GF-D8 (cell line): ENCODE measurements around the gene COL21A1.
A peak's percentile ranks its signal among the peaks of the same experiment; 100 is the strongest.

Experiments
- DNase-seq: peaks from one replicate; lab custom pipeline; 2025; lab: John Stamatoyannopoulos, UW

COL21A1 gene

GRCh38 chr6:56109149-56109548 lies 138.2 kb downstream of the COL21A1 start:
- DNase-seq = no peak

- no peak for DNase-seq
These were observed 141.1 kb downstream of the COL21A1 start for GRCh38 chr6:56106231-56106630.

- DNase-seq = no peak
These were observed 142.8 kb downstream of the COL21A1 start for GRCh38 chr6:56104591-56104990.

GRCh38 chr6:56102216-56102615 lies 145.2 kb downstream of the COL21A1 start:
- DNase-seq = no peak

- DNase-seq = peak; percentile 78
These were observed 146.2 kb downstream of the COL21A1 start for GRCh38 chr6:56101141-56101553.

- no peak for DNase-seq
These were observed 150.3 kb downstream of the COL21A1 start for GRCh38 chr6:56096946-56097621.

- DNase-seq = no peak
These were observed 150.8 kb downstream of the COL21A1 start for GRCh38 chr6:56096541-56096940.

- no peak for DNase-seq
These were observed 153.6 kb downstream of the COL21A1 start for GRCh38 chr6:56093776-56094175.

- peak; percentile 35 for DNase-seq
These were observed 156.1 kb downstream of the COL21A1 start for GRCh38 chr6:56091159-56091869.

GRCh38 chr6:56088641-56089040 lies 158.7 kb downstream of the COL21A1 start:
- DNase-seq = no peak

GRCh38 chr6:56087421-56087820 lies 160.0 kb downstream of the COL21A1 start:
- DNase-seq = no peak

- DNase-seq = no peak
These were observed 167.4 kb downstream of the COL21A1 start for GRCh38 chr6:56079751-56080540.

GRCh38 chr6:56076033-56076432 lies 171.3 kb downstream of the COL21A1 start:
- DNase-seq = no peak

- DNase-seq = no peak
These were observed 173.6 kb downstream of the COL21A1 start for GRCh38 chr6:56073761-56074160.

- no peak for DNase-seq
These were observed 174.1 kb downstream of the COL21A1 start for GRCh38 chr6:56073315-56073714.

- DNase-seq = no peak
These were observed 174.5 kb downstream of the COL21A1 start for GRCh38 chr6:56072856-56073255.

- no peak for DNase-seq
These were observed 182.0 kb downstream of the COL21A1 start for GRCh38 chr6:56065408-56065807.

- DNase-seq = no peak
These were observed 184.5 kb downstream of the COL21A1 start for GRCh38 chr6:56062836-56063235.

- no peak for DNase-seq
These were observed 188.7 kb downstream of the COL21A1 start for GRCh38 chr6:56058636-56059035.

GRCh38 chr6:56055081-56055704 lies 192.2 kb downstream of the COL21A1 start:
- no peak for DNase-seq

- no peak for DNase-seq
These were observed 196.2 kb downstream of the COL21A1 start for GRCh38 chr6:56051202-56051598.

GRCh38 chr6:56050530-56051201 lies 196.7 kb downstream of the COL21A1 start:
- DNase-seq = no peak
